Fibroblast of mammary gland (primary cell): Measurements from ENCODE around the gene SLC9B1.
"Not testable (repeated sequence)": the region's sequence is repeated elsewhere in the genome, so short reads cannot be mapped to it uniquely, and the experiment has no call there.

Source experiments
- DNase-seq: peaks from one replicate; pipeline ENCODE4 v3.0.0-alpha.2; 2010; ENCODE audit warnings: low read depth
- H3K4me3 ChIP-seq: 2 replicates; pipeline ENCODE4 v1.5.1; 2011; ENCODE audit warnings: low read depth, mild to moderate bottlenecking, low read length, moderate library complexity; ENCODE audit not compliant: control insufficient read depth
- CTCF ChIP-seq: conservative IDR thresholded peaks from 2 replicates; pipeline ENCODE4 v1.5.1; 2011; ENCODE audit warnings: low read depth, low read length, inconsistent platforms; ENCODE audit not compliant: control insufficient read depth, insufficient read depth

The SLC9B1 gene

GRCh38 chr4:102988429-102989020, 31.0 kb downstream of the SLC9B1 start:
- no peak overlapping the region for H3K4me3 ChIP-seq
- TF ChIP-seq CTCF = no peak
- no peak for DNase-seq

- no peak overlapping the region for H3K4me3 ChIP-seq
- TF ChIP-seq CTCF = no peak
- no peak for DNase-seq
These were observed 38.5 kb downstream of the SLC9B1 start for GRCh38 chr4:102981005-102981404.

GRCh38 chr4:102961813-102962212, 57.7 kb downstream of the SLC9B1 start:
- DNase-seq, H3K4me3 ChIP-seq: not testable (repeated sequence)

- DNase-seq = no peak
- no peak for TF ChIP-seq CTCF
These were observed 60.0 kb downstream of the SLC9B1 start for GRCh38 chr4:102959496-102959895.

GRCh38 chr4:102945066-102945465, 74.4 kb downstream of the SLC9B1 start:
- TF ChIP-seq CTCF = no peak
- no peak overlapping the region for H3K4me3 ChIP-seq
- DNase-seq = no peak

More at GRCh38 chr4:102959496-102959895, 60.0 kb downstream of the SLC9B1 start:
- no peak overlapping the region for H3K4me3 ChIP-seq

- H3K4me3 ChIP-seq, DNase-seq: not testable (repeated sequence)
These were observed 81.4 kb downstream of the SLC9B1 start for GRCh38 chr4:102938063-102938462.

- H3K4me3 ChIP-seq = no peak overlapping the region
- DNase-seq = no peak
- no peak for TF ChIP-seq CTCF
These were observed 83.8 kb downstream of the SLC9B1 start for GRCh38 chr4:102935716-102936115.

GRCh38 chr4:102919697-102920096, 99.8 kb downstream of the SLC9B1 start:
- not testable (repeated sequence) for DNase-seq

GRCh38 chr4:102918859-102919258, 100.6 kb downstream of the SLC9B1 start:
- H3K4me3 ChIP-seq = no peak overlapping the region
- no peak for DNase-seq
- no peak for TF ChIP-seq CTCF

More at GRCh38 chr4:102919697-102920096, 99.8 kb downstream of the SLC9B1 start:
- not testable (repeated sequence) for H3K4me3 ChIP-seq
